WTC11 (cell line): ENCODE measurements around the gene GAS2L1.

Experiments used
- ZNF232 ChIP-seq: sonication (generic); formaldehyde crosslinking; IDR thresholded peaks from 2 replicates; pipeline ENCODE4 v1.8.0; 2022; ENCODE audit warnings: mild to moderate bottlenecking, missing genetic modification reagents
- TF ChIP-seq, protein P1 (sequence below): sonication (generic); formaldehyde crosslinking; IDR thresholded peaks from 2 replicates; pipeline ENCODE4 v1.8.0; 2022; ENCODE audit warnings: mild to moderate bottlenecking, missing genetic modification reagents

DNA sequence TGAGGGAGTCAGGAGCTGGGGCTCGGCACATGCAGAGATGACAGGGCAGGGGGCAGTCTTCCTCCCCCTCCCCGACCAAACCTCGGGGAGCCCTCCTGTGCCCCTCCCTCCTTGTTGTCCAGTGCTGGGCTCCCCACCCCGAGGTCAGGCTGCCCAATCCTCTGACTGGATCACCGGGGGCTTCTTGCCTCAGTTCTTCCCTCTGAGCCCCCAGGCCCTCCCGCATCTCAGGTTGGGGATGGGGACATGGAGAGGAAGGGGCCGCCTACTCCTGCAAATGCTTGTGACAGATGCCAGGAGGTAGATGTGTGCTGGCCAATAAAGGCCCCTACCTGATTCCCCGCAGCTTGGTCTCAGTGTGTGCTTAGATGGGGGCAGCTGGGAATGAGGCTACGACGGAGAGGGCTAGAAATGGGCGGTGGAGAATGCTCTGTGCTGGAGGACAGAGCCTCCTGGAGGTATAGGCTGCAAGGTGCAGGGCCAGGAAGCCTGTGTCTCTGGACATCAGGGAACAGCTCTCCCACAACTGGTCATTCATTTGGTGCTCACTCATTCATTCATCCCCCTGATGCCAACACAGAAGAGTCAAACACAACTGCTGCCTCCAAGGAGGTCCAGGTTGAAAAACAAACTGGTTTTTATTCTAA is 47.1 kb upstream of the GAS2L1 start:
- no peak for TF ChIP-seq ZNF232 (CRISPR knock-in tag)
- TF ChIP-seq, protein P1, sequence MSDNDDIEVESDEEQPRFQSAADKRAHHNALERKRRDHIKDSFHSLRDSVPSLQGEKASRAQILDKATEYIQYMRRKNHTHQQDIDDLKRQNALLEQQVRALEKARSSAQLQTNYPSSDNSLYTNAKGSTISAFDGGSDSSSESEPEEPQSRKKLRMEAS (CRISPR knock-in tag) = no peak
